Right atrium auricular region (tissue), 2 donors: ENCODE measurements around the gene YARS1. TPM values are rescaled to one million over a fixed set of nuclear protein-coding genes. Genes with fewer than 3 reads are reported as not detected.

Experiments
- DNase-seq: peaks from one replicate; pipeline ENCODE4 v3.0.0-alpha.2; 2019; ENCODE audit warnings: low spot score
- H3K27ac ChIP-seq, 2 donors: fragments of 200-600 bp; sonication (generic); 1 replicate in 1 of 2; 2 replicates in 1 of 2; pipeline ENCODE4 v1.5.1; 2016 to 2019
- H3K27me3 ChIP-seq, 2 donors: fragments of 200-600 bp; sonication (generic); one replicate each; pipeline versions ENCODE4 v1.5.1 to v1.6.0; 2017 to 2019
- H3K36me3 ChIP-seq: fragments of 200-600 bp; sonication (generic); one replicate; pipeline ENCODE4 v1.5.1; 2016
- H3K4me1 ChIP-seq, 2 donors: fragments of 200-600 bp; sonication (generic); one replicate each; pipeline versions ENCODE4 v1.5.1 to v1.6.0; 2017 to 2019
- H3K4me3 ChIP-seq, 2 donors: fragments of 200-600 bp; sonication (generic); 1 replicate in 1 of 2; 2 replicates in 1 of 2; pipeline ENCODE4 v1.5.1; 2017 to 2019; ENCODE audit warnings: mild to moderate bottlenecking in 1 of 2, moderate library complexity in 1 of 2
- H3K9me3 ChIP-seq, 2 donors: fragments of 200-600 bp; sonication (generic); one replicate each; pipeline ENCODE4 v1.5.1; 2019
- total RNA-seq, 2 donors: library from RNA; depleted of rRNA; stranded (reverse); fragments of >200 nt; gene quantifications; one replicate each; pipeline ENCODE4 v1.1.0, GENCODE V29; 2016
- TF ChIP-seq, protein P1 (sequence below), 2 donors: fragments of 200-600 bp; sonication (generic); IDR thresholded peaks; one replicate each; pipeline ENCODE4 v1.5.1; 2019; ENCODE audit warnings: antibody characterized with exemption in 2 of 2

Gene YARS1
- total RNA-seq, 2 donors from 2014 or later: 23.3 to 33.1 TPM

DNA sequence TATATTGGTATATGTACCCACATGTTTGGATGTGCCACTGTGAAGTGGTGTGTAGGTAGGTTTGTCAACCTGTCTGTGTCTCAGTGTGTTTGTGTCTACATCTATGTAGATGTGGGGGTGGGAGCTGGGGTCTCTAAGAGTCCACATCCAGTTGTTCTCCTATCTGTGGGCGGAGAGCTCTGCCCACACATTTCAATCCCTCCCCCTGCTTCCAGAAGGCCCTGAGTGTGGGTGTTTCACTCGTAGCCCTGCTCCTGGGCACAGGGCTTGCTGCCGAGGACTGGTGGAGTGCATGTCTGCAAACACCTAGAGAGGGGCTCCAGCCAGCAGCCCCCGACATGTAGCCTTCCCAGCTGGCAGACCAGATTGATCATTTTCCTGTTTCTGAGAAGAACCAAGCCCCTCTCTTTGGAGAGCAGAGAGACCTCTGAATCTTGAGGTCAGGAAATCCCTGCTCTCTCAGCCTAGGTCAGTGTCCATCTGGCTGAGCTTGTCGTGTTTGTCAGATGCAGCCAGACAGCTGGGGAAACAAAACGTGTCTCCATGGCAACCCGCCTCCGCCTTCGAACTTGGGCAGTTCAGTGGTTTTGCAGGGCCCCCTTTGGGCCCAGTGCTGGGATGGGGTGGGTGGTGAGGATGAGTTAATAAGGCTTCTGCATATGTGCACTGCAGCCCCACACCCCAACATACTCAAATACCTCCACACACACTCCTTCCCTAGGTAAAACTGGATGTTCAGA is 83.4 kb downstream of the YARS1 start:
- H3K4me1 ChIP-seq: no peaks in the 10 kb centered on the region
- no peak for DNase-seq
- no peak overlapping the region for H3K27ac ChIP-seq
- no peak overlapping the region for H3K4me3 ChIP-seq
- TF ChIP-seq, protein P1, sequence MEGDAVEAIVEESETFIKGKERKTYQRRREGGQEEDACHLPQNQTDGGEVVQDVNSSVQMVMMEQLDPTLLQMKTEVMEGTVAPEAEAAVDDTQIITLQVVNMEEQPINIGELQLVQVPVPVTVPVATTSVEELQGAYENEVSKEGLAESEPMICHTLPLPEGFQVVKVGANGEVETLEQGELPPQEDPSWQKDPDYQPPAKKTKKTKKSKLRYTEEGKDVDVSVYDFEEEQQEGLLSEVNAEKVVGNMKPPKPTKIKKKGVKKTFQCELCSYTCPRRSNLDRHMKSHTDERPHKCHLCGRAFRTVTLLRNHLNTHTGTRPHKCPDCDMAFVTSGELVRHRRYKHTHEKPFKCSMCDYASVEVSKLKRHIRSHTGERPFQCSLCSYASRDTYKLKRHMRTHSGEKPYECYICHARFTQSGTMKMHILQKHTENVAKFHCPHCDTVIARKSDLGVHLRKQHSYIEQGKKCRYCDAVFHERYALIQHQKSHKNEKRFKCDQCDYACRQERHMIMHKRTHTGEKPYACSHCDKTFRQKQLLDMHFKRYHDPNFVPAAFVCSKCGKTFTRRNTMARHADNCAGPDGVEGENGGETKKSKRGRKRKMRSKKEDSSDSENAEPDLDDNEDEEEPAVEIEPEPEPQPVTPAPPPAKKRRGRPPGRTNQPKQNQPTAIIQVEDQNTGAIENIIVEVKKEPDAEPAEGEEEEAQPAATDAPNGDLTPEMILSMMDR (IDR thresholded peaks at IDR 0.05): no peak
- H3K9me3 ChIP-seq: no peaks in the 10 kb centered on the region
- H3K36me3 ChIP-seq: no peaks in the 10 kb centered on the region
- no peaks in the 10 kb centered on the region for H3K27me3 ChIP-seq

DNA sequence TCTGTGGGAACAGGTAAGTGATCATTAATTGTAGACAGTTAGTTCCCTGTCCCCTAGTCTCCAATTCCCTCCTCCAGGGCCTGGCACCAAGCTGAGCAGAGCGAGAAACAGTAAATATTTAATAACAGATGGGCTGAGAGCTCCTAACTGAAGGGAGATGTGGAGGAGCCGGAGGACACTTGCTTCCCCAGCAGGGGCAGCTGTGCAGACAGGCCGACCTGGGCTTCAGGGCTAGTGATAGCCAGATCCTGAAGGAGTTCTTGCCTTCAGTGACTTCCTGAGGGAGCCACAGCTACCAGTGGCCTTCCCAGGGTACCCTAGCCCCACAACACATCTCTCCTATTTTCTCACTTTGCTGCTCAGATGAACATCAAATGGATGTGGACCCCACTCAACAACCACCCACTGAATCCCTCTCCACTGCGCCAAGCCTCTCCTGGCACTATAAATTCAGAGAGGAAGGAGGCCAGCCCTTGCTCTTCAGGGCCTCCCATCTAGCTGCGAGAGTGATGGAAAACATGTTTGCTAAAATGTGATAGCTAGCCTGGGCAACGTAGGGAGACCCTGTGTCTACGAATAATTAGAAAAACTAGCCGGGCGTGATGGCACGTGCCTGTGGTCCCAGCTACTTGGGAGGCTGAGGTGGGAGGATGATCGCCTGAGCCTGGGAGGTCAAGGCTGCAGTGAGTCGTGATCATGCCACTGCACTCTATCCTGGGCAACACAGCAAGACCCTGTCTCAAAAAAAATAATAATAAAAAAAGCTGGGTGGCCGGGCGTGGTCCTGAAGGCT is 87.7 kb downstream of the YARS1 start:
- TF ChIP-seq, protein P1 (IDR thresholded peaks at IDR 0.05): no peak
- Histone ChIP-seq H3K9me3 (no peaks in the 10 kb centered on the region), H3K4me1 (peaks cover 0 to 12% of the 10 kb centered on the region in 2 donors), H3K27ac (no peak overlapping the region), H3K4me3 (no peak overlapping the region), H3K27me3 (no peaks in the 10 kb centered on the region), H3K36me3 (no peaks in the 10 kb centered on the region)
- DNase-seq: no peak

DNA sequence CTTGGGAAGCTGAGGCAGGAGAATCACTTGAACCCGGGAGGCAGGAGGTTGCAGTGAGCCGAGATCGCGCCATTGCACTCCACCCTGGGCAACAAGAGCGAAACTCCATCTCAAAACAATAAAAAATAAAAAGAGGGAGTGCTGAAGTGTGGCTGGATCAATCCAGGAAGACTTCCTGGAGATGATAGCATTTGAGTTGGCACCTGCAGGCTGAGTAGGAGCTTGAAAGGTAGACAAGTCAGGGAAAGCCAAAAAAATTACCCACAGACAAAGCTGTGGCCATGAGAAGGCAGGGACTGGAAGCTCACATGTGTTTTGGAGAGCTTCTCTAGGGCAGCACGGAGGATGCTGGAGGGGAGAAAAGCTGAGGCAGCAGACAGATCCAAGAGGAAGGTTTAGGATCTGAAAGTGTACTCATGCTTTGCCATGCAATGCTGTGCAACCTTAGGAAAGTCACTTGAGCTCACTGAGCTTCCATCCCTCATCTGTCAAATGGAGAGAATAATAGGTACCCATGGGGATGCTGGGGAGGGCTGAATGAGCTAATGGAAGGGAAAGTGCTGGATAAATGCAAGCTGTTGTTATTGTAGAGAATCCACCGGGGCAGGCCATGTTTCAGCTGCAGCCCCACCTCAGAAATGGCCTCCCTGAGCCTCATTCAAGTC is 88.6 kb downstream of the YARS1 start:
- no peak for DNase-seq
- no peak overlapping the region for H3K4me3 ChIP-seq
- H3K27me3 ChIP-seq: no peaks in the 10 kb centered on the region
- no peak overlapping the region for H3K27ac ChIP-seq
- peaks cover 0 to 12% of the 10 kb centered on the region in 2 donors for H3K4me1 ChIP-seq
- H3K36me3 ChIP-seq: no peaks in the 10 kb centered on the region
- TF ChIP-seq, protein P1 (IDR thresholded peaks at IDR 0.05): no peak
- H3K9me3 ChIP-seq: no peaks in the 10 kb centered on the region

DNA sequence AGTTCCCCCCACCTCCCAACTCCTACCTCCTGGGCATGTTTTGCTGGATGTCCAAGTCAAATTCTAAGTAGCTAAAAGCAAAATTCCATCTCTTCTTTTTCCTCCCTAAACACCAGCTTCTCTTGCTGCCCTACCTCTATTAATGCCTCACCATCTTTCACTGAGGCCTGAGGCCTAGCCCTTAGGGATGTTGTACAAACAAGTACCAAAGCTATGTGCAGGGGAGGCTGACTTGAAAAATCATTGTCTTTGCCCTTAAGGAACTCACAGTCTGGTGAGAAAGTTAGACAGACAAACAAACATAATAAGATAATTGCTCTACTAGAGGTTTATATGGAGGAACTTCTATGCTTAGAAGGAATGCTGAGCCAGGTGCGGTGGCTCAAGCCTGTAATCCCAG is 89.3 kb downstream of the YARS1 start:
- Histone ChIP-seq H3K4me3 (no peak overlapping the region), H3K4me1 (peaks cover 0 to 12% of the 10 kb centered on the region in 2 donors), H3K27me3 (no peaks in the 10 kb centered on the region), H3K36me3 (no peaks in the 10 kb centered on the region), H3K27ac (no peak overlapping the region), H3K9me3 (no peaks in the 10 kb centered on the region)
- no peak for DNase-seq
- TF ChIP-seq, protein P1 (IDR thresholded peaks at IDR 0.05): no peak

DNA sequence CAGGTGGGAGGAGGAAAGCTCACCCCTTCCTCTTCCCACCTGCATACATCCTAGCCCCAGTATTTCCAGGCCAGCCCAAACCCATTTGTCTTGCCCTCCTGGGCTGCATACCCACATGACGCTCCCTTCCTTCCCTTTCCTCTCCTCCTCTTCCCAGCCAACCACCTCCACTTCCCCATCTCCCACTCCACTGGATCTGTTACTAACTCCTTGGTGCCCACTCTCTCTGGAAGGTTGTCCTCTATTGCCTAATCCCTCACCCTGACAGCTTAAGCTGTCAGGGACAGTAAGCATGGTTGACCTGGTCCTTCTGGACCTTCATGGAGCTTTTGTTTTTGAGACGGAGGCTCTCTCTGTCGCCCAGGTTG is 91.6 kb downstream of the YARS1 start:
- Histone ChIP-seq H3K4me1 (peaks cover 0 to 12% of the 10 kb centered on the region in 2 donors), H3K9me3 (no peaks in the 10 kb centered on the region), H3K4me3 (no peak overlapping the region), H3K27ac (no peak overlapping the region), H3K27me3 (no peaks in the 10 kb centered on the region), H3K36me3 (no peaks in the 10 kb centered on the region)
- TF ChIP-seq, protein P1 (IDR thresholded peaks at IDR 0.05): no peak
- no peak for DNase-seq

Other genes starting within 250 kb of the YARS1 start
- gene ZBTB8OS, start 166.8 kb downstream of the YARS1 start, total RNA-seq: 10 to 100 TPM; 23.9 to 34.4 TPM
- 10 to 100 TPM; 62.5 to 65.7 TPM for gene RBBP4, start 166.2 kb downstream of the YARS1 start, total RNA-seq
- 10 to 100 TPM; 19.0 to 32.8 TPM for gene SYNC, start 114.6 kb downstream of the YARS1 start, total RNA-seq
- gene S100PBP, start 295 bp upstream of the YARS1 start, total RNA-seq: 10 to 100 TPM in 1 of 2 donors, 1 to 10 TPM in 1; 5.7 to 10.8 TPM
- gene FNDC5, start 53.6 kb upstream of the YARS1 start, total RNA-seq: 100 to 1,000 TPM in 1 of 2 donors, 10 to 100 TPM in 1; 68.3 to 112 TPM
- not detected for gene HPCA, start 69.1 kb upstream of the YARS1 start, total RNA-seq
- 10 to 100 TPM in 1 of 2 donors, 1 to 10 TPM in 1; 4.7 to 37.9 TPM for gene TMEM54, start 84.0 kb upstream of the YARS1 start, total RNA-seq
- 10 to 100 TPM; 10.2 to 10.3 TPM for gene RNF19B, start 147.5 kb upstream of the YARS1 start, total RNA-seq
- 100 to 1,000 TPM; 120 to 162 TPM for gene AK2, start 219.5 kb upstream of the YARS1 start, total RNA-seq